GM21381 (cell line): ENCODE results near the gene ZGRF1.
"Not testable (repeated sequence)": the region's sequence is repeated elsewhere in the genome, so short reads cannot be mapped to it uniquely, and the experiment has no call there.

Experiments
- ATAC-seq: cut with Tn5 transposase; IDR thresholded peaks from one replicate; pipeline ENCODE4 v1.9.1; 2021; ENCODE audit warnings: mild to moderate bottlenecking, moderate library complexity; ENCODE audit not compliant: unreplicated experiment

The ZGRF1 gene

DNA sequence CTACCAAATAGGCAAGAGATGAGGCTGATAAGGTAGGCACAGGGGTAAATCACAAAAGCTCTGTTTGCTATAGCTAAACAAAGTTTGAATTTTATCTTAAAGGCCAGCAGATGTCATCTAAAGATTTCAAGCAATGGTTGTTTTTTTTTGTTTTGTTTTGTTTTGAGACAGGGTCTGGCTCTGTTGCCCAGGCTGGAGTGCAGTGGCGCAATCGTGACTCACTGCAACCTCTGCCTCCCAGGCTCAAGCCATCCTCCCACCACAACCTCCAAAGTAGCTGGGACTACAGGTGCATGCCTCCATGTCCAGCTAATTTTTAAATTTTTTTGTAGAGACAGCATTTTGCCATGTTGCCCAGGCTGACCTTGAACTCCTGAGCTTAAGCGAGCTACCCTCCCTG, 77.7 kb downstream of the ZGRF1 start:
- no peak for ATAC-seq

GRCh38 chr4:112557676-112558411, 78.9 kb downstream of the ZGRF1 start:
- ATAC-seq, result no peak

DNA sequence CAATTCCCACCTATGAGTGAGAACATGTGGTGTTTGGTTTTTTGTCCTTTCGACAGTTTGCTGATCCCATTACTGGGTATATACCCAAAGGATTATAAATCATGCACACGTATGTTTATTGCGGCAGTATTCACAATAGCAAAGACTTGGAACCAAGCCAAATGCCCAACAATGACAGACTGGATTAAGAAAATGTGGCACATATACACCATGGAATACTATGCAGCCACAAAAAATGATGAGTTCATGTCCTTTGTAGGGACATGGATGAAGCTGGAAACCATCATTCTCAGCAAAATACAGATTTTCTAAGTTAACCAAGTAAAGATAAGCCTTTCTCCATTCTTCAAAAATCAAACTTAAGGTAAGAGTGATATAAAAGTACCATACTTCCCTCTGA, 82.4 kb downstream of the ZGRF1 start:
- ATAC-seq, result not testable (repeated sequence)

DNA sequence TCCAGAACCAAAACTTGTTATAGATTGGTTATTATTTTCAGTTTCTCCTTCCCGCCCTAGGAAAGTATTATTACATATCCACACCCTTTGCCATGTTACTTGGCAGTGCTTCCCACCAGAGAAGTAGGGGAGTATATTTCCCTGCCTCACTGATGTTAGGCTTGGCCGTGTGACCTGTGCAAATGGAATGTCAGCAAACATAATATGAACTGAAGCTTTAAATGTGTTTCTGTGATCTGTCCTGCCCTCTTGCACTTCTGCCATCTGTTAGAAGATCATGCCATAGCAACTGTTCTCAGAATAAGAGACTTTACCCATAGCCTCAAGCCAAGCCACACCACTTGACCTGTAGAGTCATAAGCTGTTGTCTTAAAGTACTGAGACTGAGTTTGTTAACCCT, 84.0 kb downstream of the ZGRF1 start:
- no peak for ATAC-seq

DNA sequence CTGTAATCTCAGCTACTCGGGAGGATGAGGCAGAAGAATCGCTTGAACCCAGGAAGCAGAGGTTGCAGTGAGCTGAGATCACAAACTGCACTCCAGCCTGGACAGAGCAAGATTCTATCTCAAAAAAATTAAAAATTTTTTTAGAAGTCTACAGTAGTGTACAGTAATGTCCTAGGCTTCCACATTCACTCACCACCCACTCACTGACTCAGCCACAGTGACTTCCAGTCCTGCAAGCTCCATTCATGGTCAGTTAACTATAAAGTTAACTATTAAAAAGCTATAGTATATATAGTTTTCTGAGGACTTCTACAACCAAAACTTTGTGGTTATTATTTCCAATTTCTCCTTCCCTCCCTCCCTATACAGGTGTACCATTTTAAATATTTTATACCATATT, 86.0 kb downstream of the ZGRF1 start:
- ATAC-seq, result no peak

- no peak for ATAC-seq
Observed at GRCh38 chr4:112546476-112546875, 90.2 kb downstream of the ZGRF1 start.

DNA sequence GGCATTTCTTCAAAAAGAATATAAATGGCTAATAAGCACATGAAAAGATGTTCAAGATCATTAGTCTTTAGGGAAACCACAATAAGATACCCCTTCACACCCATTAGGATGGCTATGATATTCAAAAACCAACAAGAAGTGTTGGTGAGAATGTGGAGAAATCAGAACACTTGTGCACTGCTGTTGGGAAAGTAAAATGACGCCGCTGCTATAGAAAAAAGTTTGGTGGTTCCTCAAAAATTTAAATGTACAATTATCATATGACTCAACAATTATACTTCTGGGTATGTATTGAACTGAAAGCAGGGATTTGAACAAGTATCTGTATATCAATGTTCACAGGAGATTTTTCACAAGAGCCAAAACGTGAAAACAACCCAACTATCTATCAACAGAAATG, 91.4 kb downstream of the ZGRF1 start:
- ATAC-seq, result no peak

GRCh38 chr4:112540695-112541094, 96.0 kb downstream of the ZGRF1 start:
- ATAC-seq, result no peak

DNA sequence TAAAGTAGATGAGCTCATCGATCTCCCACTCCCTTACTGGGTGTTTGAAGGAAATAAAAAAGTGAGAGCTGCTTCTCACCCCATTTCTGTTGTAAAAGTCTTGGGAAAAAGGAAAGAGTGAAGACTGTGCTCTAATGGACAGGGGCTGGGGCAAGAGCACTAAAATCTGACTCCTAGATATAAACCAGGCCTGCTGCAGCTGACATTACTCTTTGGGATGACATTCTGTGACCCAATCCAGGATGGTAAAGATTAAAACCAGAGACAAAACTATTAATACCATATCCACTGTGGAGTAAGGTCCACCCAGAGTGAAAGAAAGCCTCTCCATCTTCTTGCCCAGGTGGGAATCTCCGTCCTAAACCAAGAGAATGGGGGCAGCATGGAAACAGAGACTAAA, 100.6 kb downstream of the ZGRF1 start:
- ATAC-seq, result no peak

- no peak for ATAC-seq
Observed at GRCh38 chr4:112532267-112532666, 104.4 kb downstream of the ZGRF1 start.

DNA sequence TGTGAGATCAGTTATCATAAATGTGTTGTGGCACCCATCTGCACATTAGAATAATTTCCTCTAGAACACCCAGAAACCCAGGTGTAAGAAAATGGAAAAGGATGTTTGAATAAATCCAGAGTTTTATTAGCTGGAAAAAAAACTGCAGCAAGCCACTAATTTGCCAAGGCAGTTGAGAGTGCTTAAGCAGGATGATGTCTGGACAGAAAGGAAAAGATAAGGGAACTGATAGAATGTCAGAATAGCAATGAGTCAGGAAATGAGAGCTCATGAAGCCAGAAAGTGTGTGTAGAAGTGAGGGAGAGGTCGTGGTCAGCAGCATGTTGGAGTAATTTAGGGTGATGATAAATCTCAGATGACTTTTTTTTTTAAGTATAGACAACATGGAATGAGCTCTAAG, 105.6 kb downstream of the ZGRF1 start:
- no peak for ATAC-seq

DNA sequence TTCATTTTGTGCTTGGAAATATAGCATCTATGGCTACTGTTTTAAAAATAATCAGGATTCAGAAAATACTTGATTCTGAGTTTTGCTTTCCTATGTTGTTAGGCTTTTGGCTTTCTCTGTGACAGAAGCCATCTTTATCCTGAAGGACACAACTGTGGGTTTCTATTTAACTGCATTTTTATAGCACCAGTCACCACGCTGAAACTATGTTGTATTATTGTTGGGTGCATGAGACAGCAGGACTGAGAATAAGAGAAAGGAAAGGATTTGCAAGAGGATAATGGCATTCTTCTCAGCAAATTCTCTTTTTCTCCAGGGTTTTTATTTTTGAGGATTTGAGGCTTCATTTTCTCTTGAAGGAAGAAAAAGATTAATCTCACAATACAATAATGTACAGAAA, 110.6 kb downstream of the ZGRF1 start:
- ATAC-seq, result no peak

- peak; percentile 83 for ATAC-seq
Observed at GRCh38 chr4:112523764-112524505, 112.8 kb downstream of the ZGRF1 start.

- peak; percentile 40 for ATAC-seq
Observed at GRCh38 chr4:112523008-112523721, 113.5 kb downstream of the ZGRF1 start.

- ATAC-seq, result not testable (repeated sequence)
Observed at GRCh38 chr4:112522431-112522830, 114.3 kb downstream of the ZGRF1 start.

DNA sequence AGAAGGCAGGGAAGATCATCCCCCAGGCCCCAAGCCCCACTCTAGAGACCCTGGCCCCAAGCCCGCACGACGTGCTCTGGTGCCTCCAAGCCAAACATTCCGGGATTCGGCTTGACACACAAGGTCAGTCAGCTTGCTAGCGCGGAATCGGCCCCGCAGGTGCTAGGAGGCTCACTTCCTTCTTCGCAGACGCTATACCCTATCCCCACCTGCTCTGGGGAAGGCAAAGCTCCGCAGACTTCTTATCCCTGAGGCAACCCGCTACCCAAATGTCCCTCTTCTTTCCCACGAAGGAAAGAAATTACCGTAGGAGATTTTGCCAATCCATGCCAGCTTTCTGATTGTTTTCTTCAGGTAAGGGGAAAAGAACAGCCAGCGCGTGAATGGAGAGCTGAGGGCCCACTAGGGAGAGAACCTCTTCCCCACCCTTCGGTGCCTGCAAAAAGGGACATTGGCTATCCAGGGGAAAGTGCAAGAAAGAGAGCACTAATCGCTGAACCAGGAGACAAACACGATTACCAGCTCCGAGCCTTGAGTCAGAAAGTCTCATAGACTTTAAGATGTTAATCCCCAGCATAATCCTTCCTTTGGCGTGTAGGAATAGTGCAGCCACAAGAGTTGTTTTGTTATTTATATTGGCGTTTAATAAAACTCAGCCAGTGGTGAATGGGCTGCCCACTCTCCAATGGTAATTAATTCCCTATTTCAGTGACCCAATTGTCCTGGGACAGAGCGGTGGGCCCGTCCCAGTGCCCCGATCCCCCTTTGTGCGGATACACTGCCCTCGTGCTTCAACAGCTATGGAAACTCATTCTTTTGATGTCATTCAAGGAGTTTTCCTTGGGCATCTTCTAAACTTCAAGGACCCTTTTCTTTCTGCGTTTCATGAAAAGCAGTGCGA, 115.3 kb downstream of the ZGRF1 start:
- ATAC-seq, result no peak

- no peak for ATAC-seq
Observed at GRCh38 chr4:112520598-112521122, 116.0 kb downstream of the ZGRF1 start.

DNA sequence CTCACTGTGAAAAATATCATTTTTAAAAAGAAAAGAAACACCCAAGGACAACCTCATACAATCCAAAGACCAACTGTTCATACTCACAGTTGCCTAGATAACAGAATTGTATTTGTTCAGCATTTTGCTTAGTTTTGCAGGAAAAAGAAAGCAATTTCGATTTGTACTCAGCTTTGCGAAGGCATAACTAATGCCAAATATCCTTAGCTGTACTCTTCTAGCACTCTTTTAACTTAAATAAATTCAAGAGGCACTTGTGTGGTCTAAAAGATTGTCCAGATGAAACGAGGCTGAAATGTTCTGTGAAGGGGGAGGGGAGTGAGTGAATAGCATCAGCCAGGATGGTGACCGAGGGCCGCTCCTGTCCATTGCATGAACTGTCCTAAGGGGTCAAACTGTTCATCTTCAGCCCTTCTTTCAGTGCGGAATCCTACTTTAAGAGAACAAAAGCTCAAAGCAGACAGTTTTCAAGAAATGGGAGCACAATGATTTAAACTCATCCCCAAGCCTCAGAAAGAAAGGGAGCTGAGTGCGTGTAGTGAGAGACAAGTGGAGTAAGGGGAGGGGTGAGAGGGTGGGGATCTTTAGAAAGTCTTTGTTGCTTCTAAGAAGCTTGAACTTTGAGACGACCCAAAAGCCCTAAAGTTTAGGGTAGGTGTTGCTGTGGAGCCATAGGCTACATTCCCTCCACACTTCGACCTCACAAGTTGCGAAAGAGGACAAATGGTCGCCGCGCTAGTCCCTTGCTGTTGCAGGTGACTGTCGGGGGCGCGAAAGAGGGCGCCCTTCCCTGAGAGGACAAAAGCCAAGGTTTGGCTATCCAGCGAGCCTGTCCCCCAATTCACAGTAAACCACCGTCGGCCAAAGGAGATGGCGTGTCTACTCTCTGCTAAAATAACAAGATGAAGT, 116.8 kb downstream of the ZGRF1 start:
- no peak for ATAC-seq

- no peak for ATAC-seq
Observed at GRCh38 chr4:112518675-112519074, 118.0 kb downstream of the ZGRF1 start.

DNA sequence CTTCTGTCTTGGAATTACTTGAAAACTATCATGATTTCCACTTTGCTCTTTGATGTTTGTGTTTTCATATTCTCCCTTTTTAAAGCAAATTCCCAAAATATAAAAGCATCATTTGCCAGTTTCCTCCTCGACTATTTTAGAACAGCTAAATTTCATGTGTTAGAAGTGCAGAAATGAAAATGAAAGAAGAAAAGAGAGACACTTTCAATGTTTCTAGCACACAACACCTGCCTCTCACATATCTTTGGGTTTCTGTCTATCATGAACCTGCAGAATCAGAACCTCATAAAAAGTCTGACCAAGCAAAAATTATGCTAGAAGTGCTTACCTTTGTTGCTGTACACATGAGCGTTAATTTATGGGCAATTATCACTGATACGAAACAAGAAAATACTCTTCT, 118.8 kb downstream of the ZGRF1 start:
- no peak for ATAC-seq
